Gastroesophageal sphincter (tissue), 4 donors: ENCODE results near the gene TEKT5. TPM values are rescaled to one million over a fixed set of nuclear protein-coding genes. Genes with fewer than 3 reads are reported as not detected.
A peak's percentile ranks its signal among the peaks of the same experiment; 100 is the strongest.

Experiments used
- ATAC-seq: fragments of 150-250 bp; one replicate; pipeline ENCODE4 v1.9.1; 2016; ENCODE audit warnings: mild to moderate bottlenecking, moderate library complexity
- H3K27ac ChIP-seq, 4 donors: fragments of 200-600 bp; sonication (generic) in 3 of 4; 1 replicate in 3 of 4; 2 replicates in 1 of 4; pipeline ENCODE4 v1.5.1; 2016 to 2019
- H3K27me3 ChIP-seq: fragments of 200-600 bp; sonication (generic); one replicate; pipeline ENCODE4 v1.5.1; 2019
- H3K36me3 ChIP-seq, 2 donors: fragments of 200-600 bp; sonication (generic); one replicate each; pipeline ENCODE4 v1.5.1; 2019; ENCODE audit warnings: control low read depth in 1 of 2
- H3K4me1 ChIP-seq, 3 donors: fragments of 200-600 bp; sonication (generic); 1 replicate in 2 of 3; 2 replicates in 1 of 3; pipeline ENCODE4 v1.5.1; 2016 to 2019; ENCODE audit warnings: control low read depth in 2 of 3
- H3K4me3 ChIP-seq, 2 donors: fragments of 200-600 bp; sonication (generic); one replicate each; pipeline ENCODE4 v1.5.1; 2019; ENCODE audit warnings: mild to moderate bottlenecking in 1 of 2, moderate library complexity in 1 of 2
- H3K9me3 ChIP-seq, 3 donors: fragments of 200-600 bp; sonication (generic); one replicate each; pipeline ENCODE4 v1.5.1; 2017 to 2019; ENCODE audit warnings: control low read depth in 2 of 3
- CTCF ChIP-seq, 4 experiments: fragments of 200-600 bp in 2 of 4; fragments of 450-650 bp in 2 of 4; sonication (generic) in 1 of 4; IDR thresholded peaks; one replicate each; pipeline ENCODE4 v1.5.1; 2017 to 2019; ENCODE audit warnings: antibody characterized with exemption in 4 of 4, mild to moderate bottlenecking in 2 of 4, moderate library complexity in 2 of 4
- EP300 ChIP-seq: sonication (generic); formaldehyde crosslinking; IDR thresholded peaks from one replicate; pipeline ENCODE4 v1.6.1; 2017; ENCODE audit warnings: antibody characterized with exemption, mild to moderate bottlenecking
- POLR2A ChIP-seq, 2 donors: fragments of 450-650 bp; IDR thresholded peaks; one replicate each; pipeline ENCODE4 v1.6.1; 2017; ENCODE audit warnings: antibody characterized with exemption in 2 of 2, mild to moderate bottlenecking in 2 of 2, moderate library complexity in 1 of 2
- POLR2AphosphoS5 ChIP-seq: sonication (generic); formaldehyde crosslinking; IDR thresholded peaks from one replicate; pipeline ENCODE4 v1.6.1; 2017; ENCODE audit warnings: antibody characterized with exemption
- WGBS, 2 donors: methylation state at CpG; one replicate each; pipeline ENCODE4 v1.1.5; 2018; ENCODE audit warnings: low coverage in 1 of 2; 5-methylcytosine and 5-hydroxymethylcytosine counted together
- total RNA-seq, 4 donors: library from RNA; depleted of rRNA; stranded (reverse); fragments of >200 nt; gene quantifications; one replicate each; pipeline ENCODE4 v1.1.0, GENCODE V29; 2016

Gene TEKT5
- total RNA-seq, 4 donors from 2014 or later: 0.19 TPM; not detected in 3

DNA sequence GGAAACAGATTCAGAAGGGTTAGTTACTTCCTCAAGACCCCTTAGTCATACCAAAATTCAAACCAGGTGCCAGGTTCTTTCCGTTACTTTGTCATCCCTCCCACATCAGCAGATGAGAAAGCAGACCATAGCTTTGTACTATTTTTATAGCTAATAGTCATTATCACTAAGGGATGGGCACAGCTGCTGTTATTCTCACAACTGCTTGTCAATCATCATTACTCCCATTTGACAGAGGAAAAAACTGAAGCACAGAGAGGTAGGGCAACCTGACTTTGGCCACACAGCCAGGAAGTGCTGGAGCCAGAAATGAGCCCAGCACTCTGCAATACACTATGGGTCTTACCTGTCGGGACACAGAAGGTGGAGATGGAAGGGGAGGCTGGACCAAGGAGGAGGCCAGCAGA lies 30.0 kb downstream of the TEKT5 start:
- Histone ChIP-seq H3K36me3 (no peaks in the 10 kb centered on the region), H3K27me3 (peaks cover 4% of the 10 kb centered on the region), H3K4me3 (no peak overlapping the region), H3K4me1 (no peaks in the 10 kb centered on the region), H3K27ac (no peak overlapping the region), H3K9me3 (no peaks in the 10 kb centered on the region)
- 94% methylated on average over 2 of the region's 2 CpGs; no CpG with 5 or more reads in 1 of the 2 donors for WGBS, 2 donors
- no peak for TF ChIP-seq CTCF (IDR thresholded peaks at IDR 0.05)
- no peak for TF ChIP-seq POLR2AphosphoS5
- no peak for TF ChIP-seq EP300
- TF ChIP-seq POLR2A (IDR thresholded peaks at IDR 0.05): no peak
- no peak for ATAC-seq

GRCh38 chr16:10663744-10664143 lies 31.0 kb downstream of the TEKT5 start:
- WGBS, 2 donors: 50 to 86% methylated on average over 1 to 4 of the region's 4 CpGs
- peaks cover 4% of the 10 kb centered on the region for H3K27me3 ChIP-seq
- no peaks in the 10 kb centered on the region for H3K9me3 ChIP-seq
- ATAC-seq: no peak
- no peak overlapping the region for H3K4me3 ChIP-seq
- TF ChIP-seq CTCF (IDR thresholded peaks at IDR 0.05): no peak
- TF ChIP-seq POLR2A (IDR thresholded peaks at IDR 0.05): no peak
- TF ChIP-seq POLR2AphosphoS5: no peak
- TF ChIP-seq EP300: no peak
- H3K36me3 ChIP-seq: no peaks in the 10 kb centered on the region
- no peaks in the 10 kb centered on the region for H3K4me1 ChIP-seq
- H3K27ac ChIP-seq: no peak overlapping the region

- Histone ChIP-seq H3K36me3 (no peaks in the 10 kb centered on the region), H3K4me3 (no peak overlapping the region), H3K27ac (no peak overlapping the region), H3K4me1 (no peaks in the 10 kb centered on the region), H3K9me3 (no peaks in the 10 kb centered on the region), H3K27me3 (peaks cover 4% of the 10 kb centered on the region)
- peak; percentile 34 for ATAC-seq
- WGBS, 2 donors: 22 to 40% methylated on average over 1 of the region's 1 CpG
- no peak for TF ChIP-seq POLR2A (IDR thresholded peaks at IDR 0.05)
Observed at GRCh38 chr16:10663146-10663545, 31.6 kb downstream of the TEKT5 start.

- ATAC-seq: no peak
- 83 to 89% methylated on average over 5 of the region's 5 CpGs for WGBS, 2 donors
- H3K27ac ChIP-seq: no peak overlapping the region
- TF ChIP-seq POLR2AphosphoS5 (no peak), CTCF (IDR thresholded peaks at IDR 0.05) (no peak), POLR2A (IDR thresholded peaks at IDR 0.05) (no peak), EP300 (no peak)
- peaks cover 4% of the 10 kb centered on the region for H3K27me3 ChIP-seq
- H3K36me3 ChIP-seq: no peaks in the 10 kb centered on the region
- no peaks in the 10 kb centered on the region for H3K9me3 ChIP-seq
- H3K4me1 ChIP-seq: no peaks in the 10 kb centered on the region
- H3K4me3 ChIP-seq: no peak overlapping the region
Observed at GRCh38 chr16:10662212-10662611, 32.5 kb downstream of the TEKT5 start.

DNA sequence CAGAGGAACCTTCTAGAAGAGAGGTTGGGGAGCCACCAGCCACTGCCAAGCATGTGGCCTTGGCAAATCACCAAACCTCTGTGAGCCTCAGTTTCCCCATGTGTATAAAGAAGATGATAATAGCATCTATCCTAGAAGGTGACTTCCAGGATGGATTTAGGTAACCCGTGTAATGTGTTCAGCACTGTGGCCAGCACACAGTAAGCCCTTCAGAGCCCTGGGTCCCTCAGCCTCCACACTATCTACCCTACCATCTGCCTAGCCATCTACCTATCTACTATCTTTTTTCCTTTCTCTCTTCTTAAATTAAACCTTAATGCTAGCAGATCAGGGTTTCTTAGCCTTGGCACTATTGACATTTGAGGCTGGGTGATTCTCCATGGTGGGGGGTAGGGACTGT lies 33.0 kb downstream of the TEKT5 start:
- Histone ChIP-seq H3K27me3 (peaks cover 4% of the 10 kb centered on the region), H3K27ac (no peak overlapping the region), H3K4me3 (no peak overlapping the region), H3K36me3 (no peaks in the 10 kb centered on the region), H3K9me3 (no peaks in the 10 kb centered on the region), H3K4me1 (no peaks in the 10 kb centered on the region)
- no peak for TF ChIP-seq POLR2A (IDR thresholded peaks at IDR 0.05)
- no peak for TF ChIP-seq POLR2AphosphoS5
- TF ChIP-seq EP300: no peak
- TF ChIP-seq CTCF (IDR thresholded peaks at IDR 0.05): no peak
- WGBS, 2 donors: 57 to 89% methylated on average over 1 of the region's 1 CpG
- ATAC-seq: no peak
